Measurements from ENCODE around the gene NRK. TPM values are rescaled to one million over a fixed set of nuclear protein-coding genes. Genes with fewer than 3 reads are reported as not detected.
"Not testable (repeated sequence)": the region's sequence is repeated elsewhere in the genome, so short reads cannot be mapped to it uniquely, and the experiment has no call there.

The NRK gene
- polyA plus RNA-seq, 6 donors from 2014 or later: not detected

DNA sequence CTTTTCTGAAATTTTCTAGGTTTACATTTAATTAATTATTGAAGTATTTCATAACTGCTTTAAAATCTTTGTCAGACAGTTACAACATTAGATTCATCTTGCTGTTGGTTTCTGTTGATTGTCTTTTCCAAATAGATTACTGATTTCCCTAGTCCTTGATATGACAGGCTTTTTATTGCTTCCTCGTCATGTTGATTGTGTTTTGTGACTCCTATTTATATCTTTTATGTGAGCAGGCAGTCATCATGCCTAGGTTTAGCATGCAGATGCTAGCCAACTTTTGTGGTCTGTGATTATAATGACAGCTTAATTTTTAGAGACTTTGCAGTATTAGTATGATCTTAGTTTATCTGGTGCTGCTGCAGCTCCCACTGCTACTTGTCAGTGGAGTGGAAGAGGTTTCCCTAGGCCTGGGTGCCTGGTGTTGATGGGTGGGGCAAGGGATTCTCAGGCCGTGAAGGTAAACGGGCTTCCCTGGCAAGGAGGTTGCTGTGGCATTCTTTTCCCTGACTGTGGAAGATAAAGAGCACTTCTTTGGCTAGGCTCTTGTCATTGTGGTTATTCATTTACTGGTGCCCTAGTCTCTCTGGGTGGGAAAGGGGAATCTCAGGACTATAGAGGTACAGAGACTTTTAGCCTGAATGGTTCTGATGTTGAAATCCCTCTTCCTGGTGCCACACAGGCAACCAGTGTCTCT, 150.5 kb downstream of the NRK start:
- Mint-ChIP-seq H3K4me3 (no peak overlapping the region), H3K4me1 (no peaks in the 10 kb centered on the region), H3K9me3 (peaks cover 0 to 8% (median 5%) of the 10 kb centered on the region in 7 donors), H3K36me3 (no peaks in the 10 kb centered on the region), H3K27me3 (no peaks in the 10 kb centered on the region), H3K27ac (no peak overlapping the region)
- ATAC-seq (ENCODE audit: low read depth in 2 of 2) (no peak), DNase-seq (no peak)

- DNase-seq (no peak), ATAC-seq (ENCODE audit: low read depth in 2 of 2) (no peak)
- H3K9me3 Mint-ChIP-seq: peaks cover 0 to 6% (median 5%) of the 10 kb centered on the region in 7 donors
- no peaks in the 10 kb centered on the region for H3K36me3 Mint-ChIP-seq
- no peak overlapping the region for H3K4me3 Mint-ChIP-seq
- no peaks in the 10 kb centered on the region for H3K4me1 Mint-ChIP-seq
- no peak overlapping the region for H3K27ac Mint-ChIP-seq
- H3K27me3 Mint-ChIP-seq: no peaks in the 10 kb centered on the region
These were observed 151.0 kb downstream of the NRK start for GRCh38 chrX:105973387-105973739.

DNA sequence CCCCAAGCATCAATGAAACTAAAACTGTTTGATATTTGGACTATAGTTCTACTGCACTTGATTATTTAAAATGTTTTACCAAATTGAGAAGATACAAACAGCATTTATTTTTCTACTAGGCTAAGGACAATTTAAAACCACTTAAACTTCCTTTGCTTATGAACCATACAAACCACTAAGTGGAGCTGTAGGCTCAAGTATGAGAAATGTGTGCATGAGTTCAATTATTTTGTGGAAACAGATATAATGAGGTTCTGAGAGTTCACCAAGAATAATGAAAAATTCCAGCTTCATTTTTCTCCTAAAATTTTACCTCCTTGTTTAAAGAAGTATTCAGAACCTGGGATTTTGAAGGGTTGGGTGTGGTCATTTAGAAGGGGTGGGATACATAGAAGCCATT, 153.0 kb downstream of the NRK start:
- no peaks in the 10 kb centered on the region for H3K27me3 Mint-ChIP-seq
- DNase-seq (no peak), ATAC-seq (ENCODE audit: low read depth in 2 of 2) (no peak)
- no peak overlapping the region for H3K27ac Mint-ChIP-seq
- H3K9me3 Mint-ChIP-seq: peaks cover 0 to 7% (median 4%) of the 10 kb centered on the region in 7 donors
- H3K36me3 Mint-ChIP-seq: no peaks in the 10 kb centered on the region
- H3K4me3 Mint-ChIP-seq: no peak overlapping the region
- no peaks in the 10 kb centered on the region for H3K4me1 Mint-ChIP-seq

DNA sequence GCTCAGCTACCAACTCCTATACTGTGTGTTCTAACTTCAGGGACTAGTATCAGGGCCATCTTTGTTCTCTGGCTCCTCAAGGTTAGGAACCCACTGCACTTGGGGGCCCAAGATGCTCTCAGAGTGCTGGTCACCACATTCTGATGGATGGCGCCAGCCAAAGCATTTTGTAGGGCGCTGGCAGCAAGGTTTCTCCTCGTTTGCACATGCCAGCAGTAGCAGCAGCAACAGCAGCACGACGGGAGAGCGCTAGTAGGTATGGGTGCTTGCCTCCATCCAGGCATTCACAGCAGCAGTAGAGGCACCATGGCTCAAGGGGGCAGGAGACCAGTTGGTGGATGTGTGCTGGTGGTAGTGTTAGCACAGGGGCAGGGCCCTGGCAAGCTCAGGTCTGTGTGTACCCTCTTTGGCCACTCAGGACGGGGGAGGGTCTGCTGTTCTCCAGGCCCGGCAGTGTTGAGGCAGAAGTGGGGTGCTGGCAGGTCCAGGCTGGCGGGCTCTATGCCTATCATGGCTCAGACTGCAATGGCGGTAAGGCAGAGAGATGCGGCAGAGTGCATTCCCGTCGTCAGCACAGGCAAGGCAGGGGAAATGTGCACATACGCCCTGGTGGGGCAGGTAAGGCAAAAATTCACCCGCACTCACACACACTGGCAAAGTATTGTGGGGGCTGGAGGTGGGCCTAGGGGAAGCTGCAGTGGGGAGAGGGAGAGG, 159.6 kb downstream of the NRK start:
- peaks cover 0 to 10% (median 4%) of the 10 kb centered on the region in 7 donors for H3K9me3 Mint-ChIP-seq
- no peak for DNase-seq
- ATAC-seq (ENCODE audit: low read depth in 2 of 2): no peak
- no peak overlapping the region for H3K4me3 Mint-ChIP-seq
- H3K36me3 Mint-ChIP-seq: no peaks in the 10 kb centered on the region
- H3K27ac Mint-ChIP-seq: peak overlapping the region in 1 of 6 donors; percentile 38
- H3K4me1 Mint-ChIP-seq: no peaks in the 10 kb centered on the region
- H3K27me3 Mint-ChIP-seq: no peaks in the 10 kb centered on the region

DNA sequence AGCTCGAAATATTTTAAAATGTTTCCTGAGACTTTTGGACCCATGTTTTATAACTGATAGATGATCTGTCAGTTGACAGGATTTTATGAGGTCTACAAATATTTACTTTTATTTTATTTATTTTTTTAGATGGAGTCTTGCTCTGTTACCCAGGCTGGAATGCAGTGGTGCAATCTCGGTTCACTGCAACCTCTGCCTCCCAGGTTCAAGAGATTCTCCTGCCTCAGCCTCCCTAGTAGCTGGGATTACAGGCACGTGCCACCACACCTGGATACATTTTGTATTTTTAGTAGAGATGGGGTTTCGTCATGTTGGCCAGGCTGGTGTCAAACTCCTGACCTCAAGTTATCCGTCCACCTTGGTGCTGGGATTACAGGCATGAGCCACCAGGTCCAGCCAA, 166.1 kb downstream of the NRK start:
- H3K4me1 Mint-ChIP-seq; H3K27ac Mint-ChIP-seq; H3K27me3 Mint-ChIP-seq; DNase-seq; H3K4me3 Mint-ChIP-seq; H3K36me3 Mint-ChIP-seq; ATAC-seq (ENCODE audit: low read depth in 2 of 2): not testable (repeated sequence)
- peaks cover 0 to 11% (median 6%) of the 10 kb centered on the region in 7 donors for H3K9me3 Mint-ChIP-seq

DNA sequence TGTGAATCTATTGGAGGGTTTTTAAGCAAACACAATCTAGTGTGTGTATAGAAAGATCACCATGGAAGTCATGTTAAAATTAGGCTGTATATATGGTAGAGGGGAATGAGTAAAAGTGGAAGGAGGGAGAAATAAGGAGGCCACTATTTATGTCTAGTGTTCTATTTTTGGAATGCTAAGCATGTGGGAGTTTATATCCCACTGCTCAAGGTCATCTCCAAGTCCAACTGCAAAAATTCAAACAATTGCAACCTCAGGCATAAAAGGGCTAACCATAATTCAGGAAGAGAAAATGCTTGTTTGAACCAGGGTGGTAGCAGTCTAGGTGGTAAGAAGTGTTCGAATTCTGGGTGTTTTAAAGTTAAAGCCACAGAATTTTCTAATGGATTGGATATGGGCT, 177.0 kb downstream of the NRK start:
- DNase-seq: no peak
- Mint-ChIP-seq H3K9me3 (peaks cover 0 to 10% (median 0%) of the 10 kb centered on the region in 7 donors), H3K4me3 (no peak overlapping the region), H3K36me3 (no peaks in the 10 kb centered on the region), H3K27me3 (no peaks in the 10 kb centered on the region), H3K4me1 (no peaks in the 10 kb centered on the region), H3K27ac (no peak overlapping the region)
- no peak for ATAC-seq (ENCODE audit: low read depth in 2 of 2)

GRCh38 chrX:106000203-106000602, 177.9 kb downstream of the NRK start:
- Mint-ChIP-seq H3K4me3 (no peak overlapping the region), H3K9me3 (peaks cover 0 to 10% (median 0%) of the 10 kb centered on the region in 7 donors), H3K27ac (no peak overlapping the region), H3K27me3 (no peaks in the 10 kb centered on the region), H3K4me1 (no peaks in the 10 kb centered on the region), H3K36me3 (no peaks in the 10 kb centered on the region)
- ATAC-seq (ENCODE audit: low read depth in 2 of 2) (no peak), DNase-seq (no peak)

GRCh38 chrX:106000609-106001008, 178.3 kb downstream of the NRK start:
- not testable (repeated sequence) for H3K27me3 Mint-ChIP-seq; DNase-seq; H3K36me3 Mint-ChIP-seq; H3K4me3 Mint-ChIP-seq; H3K4me1 Mint-ChIP-seq; ATAC-seq (ENCODE audit: low read depth in 2 of 2); H3K27ac Mint-ChIP-seq
- peaks cover 0 to 10% (median 0%) of the 10 kb centered on the region in 7 donors for H3K9me3 Mint-ChIP-seq

DNA sequence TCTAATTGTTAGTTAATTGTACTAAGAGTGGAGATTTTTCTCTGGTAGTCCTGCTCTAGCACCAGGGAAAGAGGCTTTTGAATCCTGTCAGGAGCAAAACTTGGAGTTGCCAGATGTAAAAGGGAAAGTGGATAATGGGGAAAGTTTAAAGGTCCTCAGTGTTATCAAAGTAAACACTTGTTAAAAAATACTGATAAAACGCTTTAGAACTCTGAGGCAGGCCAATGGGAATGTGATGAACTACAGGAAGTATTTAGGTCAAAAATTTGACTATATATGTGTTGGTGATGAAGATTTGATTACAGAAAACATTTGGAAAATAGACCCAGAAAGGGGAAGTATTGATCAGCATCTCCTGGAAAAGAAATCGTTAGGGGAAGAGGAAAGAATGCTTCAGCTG, 183.3 kb downstream of the NRK start:
- Mint-ChIP-seq H3K27ac (peak overlapping the region in 1 of 6 donors; percentile 18), H3K36me3 (no peaks in the 10 kb centered on the region), H3K4me1 (no peaks in the 10 kb centered on the region), H3K4me3 (no peak overlapping the region), H3K9me3 (peaks cover 0 to 13% (median 9%) of the 10 kb centered on the region in 7 donors), H3K27me3 (no peaks in the 10 kb centered on the region)
- ATAC-seq (ENCODE audit: low read depth in 2 of 2) (no peak), DNase-seq (no peak)

DNA sequence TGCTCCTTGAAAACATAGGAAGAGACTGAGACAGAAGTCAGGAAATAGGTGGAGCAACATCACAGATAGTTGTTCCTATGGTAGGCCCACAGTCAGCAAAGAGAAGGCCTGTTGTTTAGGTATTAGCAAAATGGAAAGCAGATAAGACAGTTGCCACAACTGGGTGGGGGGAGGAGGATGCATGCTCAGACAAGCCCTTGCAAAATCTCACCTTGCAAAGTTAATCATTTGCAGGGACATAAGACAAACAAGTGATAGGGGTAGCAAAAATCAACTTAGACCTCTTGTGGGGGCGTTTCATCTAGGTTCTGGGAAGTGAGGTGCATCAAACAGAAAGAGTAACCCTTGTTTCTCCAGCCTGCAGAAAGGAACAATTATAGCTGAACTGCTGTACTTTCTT, 185.5 kb downstream of the NRK start:
- no peak overlapping the region for H3K4me3 Mint-ChIP-seq
- no peaks in the 10 kb centered on the region for H3K27me3 Mint-ChIP-seq
- DNase-seq (no peak), ATAC-seq (ENCODE audit: low read depth in 2 of 2) (no peak)
- no peaks in the 10 kb centered on the region for H3K4me1 Mint-ChIP-seq
- no peak overlapping the region for H3K27ac Mint-ChIP-seq
- peaks cover 3 to 21% (median 15%) of the 10 kb centered on the region in 7 donors for H3K9me3 Mint-ChIP-seq
- peaks cover 0 to 8% of the 10 kb centered on the region in 2 donors for H3K36me3 Mint-ChIP-seq

Other genes starting within 250 kb of the NRK start
- gene SERPINA7, start 216.2 kb downstream of the NRK start, polyA plus RNA-seq (ENCODE audit: low read depth in 6 of 6): not detected